WTC11 (cell line): Measurements from ENCODE around the gene WNT3.

Source experiments
- ATF3 ChIP-seq: sonication (generic); formaldehyde crosslinking; conservative IDR thresholded peaks from 2 replicates; pipeline ENCODE4 v1.8.1; 2022; ENCODE audit warnings: mild to moderate bottlenecking, missing genetic modification reagents
- CREB1 ChIP-seq: sonication (generic); formaldehyde crosslinking; IDR thresholded peaks from 2 replicates; pipeline ENCODE4 v1.8.0; 2023; ENCODE audit warnings: mild to moderate bottlenecking, missing genetic modification reagents
- CREM ChIP-seq: sonication (generic); formaldehyde crosslinking; IDR thresholded peaks from 2 replicates; pipeline ENCODE4 v1.8.1; 2022; ENCODE audit warnings: mild to moderate bottlenecking, missing genetic modification reagents, moderate library complexity
- ESRRA ChIP-seq: sonication (generic); formaldehyde crosslinking; IDR thresholded peaks from 2 replicates; pipeline ENCODE4 v1.8.1; 2022; ENCODE audit warnings: mild to moderate bottlenecking, missing genetic modification reagents, borderline replicate concordance
- IRF2 ChIP-seq: sonication (generic); formaldehyde crosslinking; IDR thresholded peaks from 2 replicates; pipeline ENCODE4 v1.8.0; 2022; ENCODE audit warnings: low read depth, missing genetic modification reagents, borderline replicate concordance
- ZBTB21 ChIP-seq: sonication (generic); formaldehyde crosslinking; IDR thresholded peaks from 2 replicates; pipeline ENCODE4 v1.8.1; 2023; ENCODE audit warnings: mild to moderate bottlenecking, missing genetic modification reagents, borderline replicate concordance
- ZNF121 ChIP-seq: sonication (generic); formaldehyde crosslinking; IDR thresholded peaks from 2 replicates; pipeline ENCODE4 v1.8.0; 2023; ENCODE audit warnings: missing genetic modification reagents
- ZNF317 ChIP-seq: sonication (generic); formaldehyde crosslinking; IDR thresholded peaks from 2 replicates; pipeline ENCODE4 v1.8.1; 2023; ENCODE audit warnings: low read depth, mild to moderate bottlenecking, moderate library complexity, missing genetic modification reagents, borderline replicate concordance
- TF ChIP-seq, protein P1 (sequence below): fragments of 200-600 bp; IDR thresholded peaks from 2 replicates; pipeline ENCODE4 v1.8.0; 2022; ENCODE audit warnings: antibody characterized with exemption
- TF ChIP-seq, protein P2 (sequence below): sonication (generic); formaldehyde crosslinking; IDR thresholded peaks from 2 replicates; pipeline ENCODE4 v1.8.1; 2023; ENCODE audit warnings: mild to moderate bottlenecking, missing genetic modification reagents, moderate library complexity

DNA sequence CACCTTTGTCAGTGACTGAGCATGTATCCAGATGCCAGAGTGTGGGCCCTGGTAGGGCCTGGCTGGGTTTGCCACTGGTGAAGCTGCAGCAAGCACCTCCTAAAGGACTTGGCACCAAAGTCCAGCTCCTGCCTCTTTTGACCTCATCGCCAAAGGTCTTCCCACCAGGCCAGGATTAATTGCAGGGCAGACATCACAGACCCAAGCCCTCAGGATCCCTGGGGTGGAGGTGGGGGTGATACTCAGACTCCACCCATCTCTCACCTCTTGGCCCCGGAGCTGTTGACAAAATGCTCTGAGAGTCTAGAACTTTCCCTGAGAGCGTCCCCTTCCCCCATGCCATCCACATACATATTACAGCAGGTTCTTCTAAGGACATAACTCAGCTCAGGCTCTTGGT lies 4.6 kb downstream of the WNT3 start:
- TF ChIP-seq CREB1 (CRISPR knock-in tag) (no peak), ZNF317 (no peak), ATF3 (CRISPR knock-in tag) (no peak), CREM (no peak), ZNF121 (CRISPR knock-in tag) (no peak), IRF2 (no peak), ESRRA (no peak), ZBTB21 (no peak)
- TF ChIP-seq, protein P1, sequence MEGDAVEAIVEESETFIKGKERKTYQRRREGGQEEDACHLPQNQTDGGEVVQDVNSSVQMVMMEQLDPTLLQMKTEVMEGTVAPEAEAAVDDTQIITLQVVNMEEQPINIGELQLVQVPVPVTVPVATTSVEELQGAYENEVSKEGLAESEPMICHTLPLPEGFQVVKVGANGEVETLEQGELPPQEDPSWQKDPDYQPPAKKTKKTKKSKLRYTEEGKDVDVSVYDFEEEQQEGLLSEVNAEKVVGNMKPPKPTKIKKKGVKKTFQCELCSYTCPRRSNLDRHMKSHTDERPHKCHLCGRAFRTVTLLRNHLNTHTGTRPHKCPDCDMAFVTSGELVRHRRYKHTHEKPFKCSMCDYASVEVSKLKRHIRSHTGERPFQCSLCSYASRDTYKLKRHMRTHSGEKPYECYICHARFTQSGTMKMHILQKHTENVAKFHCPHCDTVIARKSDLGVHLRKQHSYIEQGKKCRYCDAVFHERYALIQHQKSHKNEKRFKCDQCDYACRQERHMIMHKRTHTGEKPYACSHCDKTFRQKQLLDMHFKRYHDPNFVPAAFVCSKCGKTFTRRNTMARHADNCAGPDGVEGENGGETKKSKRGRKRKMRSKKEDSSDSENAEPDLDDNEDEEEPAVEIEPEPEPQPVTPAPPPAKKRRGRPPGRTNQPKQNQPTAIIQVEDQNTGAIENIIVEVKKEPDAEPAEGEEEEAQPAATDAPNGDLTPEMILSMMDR: no peak
- TF ChIP-seq, protein P2, sequence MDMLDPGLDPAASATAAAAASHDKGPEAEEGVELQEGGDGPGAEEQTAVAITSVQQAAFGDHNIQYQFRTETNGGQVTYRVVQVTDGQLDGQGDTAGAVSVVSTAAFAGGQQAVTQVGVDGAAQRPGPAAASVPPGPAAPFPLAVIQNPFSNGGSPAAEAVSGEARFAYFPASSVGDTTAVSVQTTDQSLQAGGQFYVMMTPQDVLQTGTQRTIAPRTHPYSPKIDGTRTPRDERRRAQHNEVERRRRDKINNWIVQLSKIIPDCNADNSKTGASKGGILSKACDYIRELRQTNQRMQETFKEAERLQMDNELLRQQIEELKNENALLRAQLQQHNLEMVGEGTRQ (CRISPR knock-in tag): no peak
